ENCODE results near the gene MSI2. TPM values are rescaled to one million over a fixed set of nuclear protein-coding genes. Genes with fewer than 3 reads are reported as not detected.
A peak's percentile ranks its signal among the peaks of the same experiment; 100 is the strongest.

Gene MSI2
- total and polyA plus RNA-seq, 2 donors (not counting 1 experiment from before 2014, with no cell fraction given) = 16.1 to 196 TPM

- POLR2A ChIA-PET = interaction anchor here (0.6 to 1.1 kb wide), 3 partner anchors 17 to 321 kb away, joined by 3 read pairs; no protein-coding TSS in a partner anchor
These were observed 350.0 kb downstream of the MSI2 start for GRCh38 chr17:57606111-57606875.

More at GRCh38 chr17:57606111-57606875, 350.0 kb downstream of the MSI2 start:
- Histone ChIP-seq H3K4me1 (ENCODE audit: control insufficient read depth in 2 of 2, insufficient read depth in 2 of 2, low read length in 2 of 2) (peaks cover 39 to 59% of the 10 kb centered on the region in 2 donors), H3K9ac (ENCODE audit: low read length) (peak overlapping the region; percentile 18), H3K79me2 (ENCODE audit: control insufficient read depth, insufficient read depth, low read length) (peaks cover 24% of the 10 kb centered on the region), H3K9me3 (ENCODE audit: control extremely low read depth in 1 of 3, control insufficient read depth in 2 of 3, insufficient read depth in 1 of 3, low read length in 2 of 3) (no peaks in the 10 kb centered on the region), H3K4me2 (replicated peaks; ENCODE audit: low read depth, low read length, poor library complexity, severe bottlenecking) (peak overlapping the region; percentile 69), H4K20me1 (ENCODE audit: control insufficient read depth, insufficient read depth, low read length, poor library complexity, severe bottlenecking) (peaks cover 7% of the 10 kb centered on the region), H3K27ac (ENCODE audit: low read length in 2 of 2) (peak overlapping the region; percentile 49 to 73), H3K36me3 (replicated peaks in 1 of 2; ENCODE audit: control extremely low read depth in 1 of 2, control insufficient read depth in 1 of 2, extremely low read depth in 1 of 2, insufficient read depth in 2 of 2, low read length in 1 of 2) (no peaks in the 10 kb centered on the region), H2AFZ (ENCODE audit: insufficient read depth, low read depth, low read length, poor library complexity, severe bottlenecking) (no peak overlapping the region), H3K27me3 (replicated peaks in 1 of 4; ENCODE audit: control extremely low read depth in 1 of 4, control insufficient read depth in 3 of 4, insufficient read depth in 4 of 4, low read length in 3 of 4) (no peaks in the 10 kb centered on the region), H3K4me3 (ENCODE audit: control extremely low read depth in 1 of 5, extremely low read depth in 1 of 5, insufficient read depth in 1 of 5, low read depth in 2 of 5, low read length in 4 of 5) (no peak overlapping the region)
- H3K9me3 Mint-ChIP-seq (ENCODE audit: insufficient read depth) = no peaks in the 10 kb centered on the region
- DNase-seq (no peak), ATAC-seq (ENCODE audit: low read depth) (no peak)
- H3K27me3 Mint-ChIP-seq = no peaks in the 10 kb centered on the region
- 59% methylated on average over 5 of the region's 6 CpGs for WGBS (ENCODE audit: insufficient coverage)
- H3K27ac Mint-ChIP-seq = peak overlapping the region; percentile 96
- H3K4me1 Mint-ChIP-seq = peaks cover 56% of the 10 kb centered on the region
- CTCF ChIA-PET = interaction anchor here (0.7 to 4.2 kb wide), 10 partner anchors 8 to 363 kb away, joined by 3 to 35 read pairs (median 3); no protein-coding TSS in a partner anchor
- intact Hi-C loops (cut with micrococcal nuclease) = loop anchor here (5.0 kb wide), 1 partner anchor 136 kb away; no protein-coding TSS in a partner anchor
- TF ChIP-seq EZH2 (IDR thresholded peaks at IDR 0.05; ENCODE audit: borderline replicate concordance, insufficient read depth, low read depth, low read length, poor library complexity, severe bottlenecking) (no peak), CTCF (IDR thresholded peaks at IDR 0.05) (no peak)
- H3K4me3 Mint-ChIP-seq = no peak overlapping the region

Data from B cell (primary cell).